Measurements from ENCODE around the gene RHNO1. TPM values are rescaled to one million over a fixed set of nuclear protein-coding genes. Genes with fewer than 3 reads are reported as not detected.
A peak's percentile ranks its signal among the peaks of the same experiment; 100 is the strongest.

Gene RHNO1
- total RNA-seq, 1 experiment from 2014 or later: 42.0 TPM

DNA sequence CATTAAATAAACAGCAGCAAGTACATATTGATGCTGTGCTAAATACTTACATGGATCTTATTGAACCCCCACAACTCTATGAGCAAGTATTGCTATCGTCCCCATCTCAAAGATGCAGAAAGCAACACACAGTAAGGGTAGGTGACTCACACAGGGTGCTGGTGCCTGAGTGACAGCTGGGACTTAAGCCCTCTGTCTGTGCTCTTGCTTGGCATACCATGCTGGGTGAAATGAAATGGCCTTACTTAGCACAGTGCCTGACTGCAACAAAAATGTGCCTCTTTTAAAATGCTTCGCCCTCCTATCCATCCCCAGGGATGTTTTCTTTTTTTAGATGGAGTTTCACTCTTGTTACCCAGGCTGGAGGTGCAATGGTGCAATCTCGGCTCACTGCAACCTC lies 21.0 kb upstream of the RHNO1 start:
- Histone ChIP-seq H3K9me3 (ENCODE audit: low read length) (no peaks in the 10 kb centered on the region), H3K4me1 (ENCODE audit: insufficient read depth, low read length) (no peaks in the 10 kb centered on the region), H3K4me2 (ENCODE audit: low read length) (no peak overlapping the region), H2AFZ (ENCODE audit: low read length) (no peak overlapping the region), H3K4me3 (ENCODE audit: low read length) (no peak overlapping the region), H3K9ac (ENCODE audit: low read length) (no peak overlapping the region), H3K9me2 (replicated peaks; ENCODE audit: low read length) (no peaks in the 10 kb centered on the region), H3K27me3 (ENCODE audit: low read length) (no peaks in the 10 kb centered on the region), H3F3A (ENCODE audit: low read length, unreplicated experiment) (no peaks in the 10 kb centered on the region), H4K20me1 (ENCODE audit: low read length) (no peaks in the 10 kb centered on the region), H3K27ac (ENCODE audit: low read length) (no peak overlapping the region), H3K79me2 (ENCODE audit: low read length) (no peaks in the 10 kb centered on the region), H3K36me3 (ENCODE audit: low read depth, low read length) (peaks cover 17% of the 10 kb centered on the region; the same call in 1 of the 2 replicates)
- ATAC-seq (peak; percentile 56), DNase-seq (peak; percentile 19)
- BruUV-seq (replicated peaks): no TSS peak
- ChIA-PET POLR2A (ENCODE audit: unreplicated experiment) (no interaction called here), CTCF (no interaction called here)
- intact Hi-C loops (cut with micrococcal nuclease): no loop called here
- TF ChIP-seq EZH2 (IDR thresholded peaks at IDR 0.05; ENCODE audit: low read length, unreplicated experiment): no peak
- TF ChIP-seq, protein P1, sequence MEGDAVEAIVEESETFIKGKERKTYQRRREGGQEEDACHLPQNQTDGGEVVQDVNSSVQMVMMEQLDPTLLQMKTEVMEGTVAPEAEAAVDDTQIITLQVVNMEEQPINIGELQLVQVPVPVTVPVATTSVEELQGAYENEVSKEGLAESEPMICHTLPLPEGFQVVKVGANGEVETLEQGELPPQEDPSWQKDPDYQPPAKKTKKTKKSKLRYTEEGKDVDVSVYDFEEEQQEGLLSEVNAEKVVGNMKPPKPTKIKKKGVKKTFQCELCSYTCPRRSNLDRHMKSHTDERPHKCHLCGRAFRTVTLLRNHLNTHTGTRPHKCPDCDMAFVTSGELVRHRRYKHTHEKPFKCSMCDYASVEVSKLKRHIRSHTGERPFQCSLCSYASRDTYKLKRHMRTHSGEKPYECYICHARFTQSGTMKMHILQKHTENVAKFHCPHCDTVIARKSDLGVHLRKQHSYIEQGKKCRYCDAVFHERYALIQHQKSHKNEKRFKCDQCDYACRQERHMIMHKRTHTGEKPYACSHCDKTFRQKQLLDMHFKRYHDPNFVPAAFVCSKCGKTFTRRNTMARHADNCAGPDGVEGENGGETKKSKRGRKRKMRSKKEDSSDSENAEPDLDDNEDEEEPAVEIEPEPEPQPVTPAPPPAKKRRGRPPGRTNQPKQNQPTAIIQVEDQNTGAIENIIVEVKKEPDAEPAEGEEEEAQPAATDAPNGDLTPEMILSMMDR (conservative IDR thresholded peaks at IDR 0.05; ENCODE audit: low read depth, low read length): no peak
- TF ChIP-seq EZH2phosphoT487 (IDR thresholded peaks at IDR 0.05; ENCODE audit: borderline replicate concordance, low read length): no peak

DNA sequence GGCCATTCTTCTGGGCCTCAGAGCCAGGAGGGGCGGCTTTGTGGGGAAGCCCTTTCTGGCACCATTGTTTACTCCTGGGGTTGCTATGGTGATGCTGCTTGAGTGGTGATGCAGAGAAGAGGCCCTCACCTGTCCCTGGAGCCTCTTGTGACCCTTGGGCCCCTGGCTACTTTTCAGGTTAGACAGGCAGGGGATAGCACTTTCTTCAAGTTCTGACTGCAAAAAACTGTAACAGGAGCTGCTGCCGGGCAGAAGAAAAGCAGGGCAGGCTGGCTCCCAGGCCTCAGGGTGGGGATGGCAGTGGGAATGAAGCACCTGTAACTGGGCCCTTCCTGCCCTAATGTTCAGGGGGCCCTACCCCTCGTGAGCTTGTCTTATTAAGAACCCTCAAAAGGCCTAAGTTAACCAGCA lies 20.0 kb upstream of the RHNO1 start, which contains the start of gene TEX52:
Gene TEX52, minus strand, starts transcription at position 19 of the 411 bp plus-strand sequence. Its CDS starts 13 bp downstream, at position 6.
- H3K4me1 ChIP-seq (ENCODE audit: insufficient read depth, low read length): no peaks in the 10 kb centered on the region
- no peak within 1 kb of the TSS for H2AFZ ChIP-seq (ENCODE audit: low read length)
- ATAC-seq (no peak), DNase-seq (no peak)
- peaks cover 21% of the 10 kb centered on the region for H3K36me3 ChIP-seq (ENCODE audit: low read depth, low read length)
- H3F3A ChIP-seq (ENCODE audit: low read length, unreplicated experiment): no peaks in the 10 kb centered on the region
- ChIA-PET POLR2A (ENCODE audit: unreplicated experiment) (no interaction called here), CTCF (no interaction called here)
- no peak within 1 kb of the TSS for H3K27ac ChIP-seq (ENCODE audit: low read length)
- no TSS peak for BruUV-seq (replicated peaks)
- no peaks in the 10 kb centered on the region for H3K9me3 ChIP-seq (ENCODE audit: low read length)
- no peak within 1 kb of the TSS for H3K4me2 ChIP-seq (ENCODE audit: low read length)
- intact Hi-C loops (cut with micrococcal nuclease): no loop called here
- H3K27me3 ChIP-seq (ENCODE audit: low read length): no peaks in the 10 kb centered on the region
- no peak within 1 kb of the TSS for H3K4me3 ChIP-seq (ENCODE audit: low read length)
- no peaks in the 10 kb centered on the region for H3K9me2 ChIP-seq (replicated peaks; ENCODE audit: low read length)
- no peak within 1 kb of the TSS for H3K9ac ChIP-seq (ENCODE audit: low read length)
- TF ChIP-seq, protein P1 (conservative IDR thresholded peaks at IDR 0.05; ENCODE audit: low read depth, low read length): no peak
- TF ChIP-seq EZH2phosphoT487 (IDR thresholded peaks at IDR 0.05; ENCODE audit: borderline replicate concordance, low read length): no peak
- no peak for TF ChIP-seq EZH2 (IDR thresholded peaks at IDR 0.05; ENCODE audit: low read length, unreplicated experiment)
- H4K20me1 ChIP-seq (ENCODE audit: low read length): no peaks in the 10 kb centered on the region
- H3K79me2 ChIP-seq (ENCODE audit: low read length): no peaks in the 10 kb centered on the region

DNA sequence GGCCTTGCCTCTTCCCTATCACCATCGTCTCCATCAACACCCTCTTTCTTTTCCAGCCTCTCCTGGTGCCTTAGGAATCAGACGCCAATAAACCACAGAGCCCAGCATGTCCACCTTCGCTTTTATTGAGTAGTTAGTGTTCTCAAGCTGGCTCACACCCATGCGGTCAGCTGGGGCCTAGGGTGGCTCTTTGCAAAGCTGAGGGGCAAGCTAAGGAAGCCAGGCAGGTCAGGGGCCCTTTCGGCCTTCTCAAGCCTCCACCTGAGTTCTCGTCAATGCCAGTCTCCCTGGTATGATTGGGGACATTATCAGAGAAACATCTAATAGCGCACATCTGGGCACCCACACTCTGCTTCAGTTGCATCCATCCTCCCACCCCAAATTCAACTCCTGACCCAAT lies 19.4 kb upstream of the RHNO1 start:
- Histone ChIP-seq H4K20me1 (ENCODE audit: low read length) (no peaks in the 10 kb centered on the region), H3K27me3 (ENCODE audit: low read length) (no peaks in the 10 kb centered on the region), H3K4me3 (ENCODE audit: low read length) (no peak overlapping the region), H3K79me2 (ENCODE audit: low read length) (no peaks in the 10 kb centered on the region), H3K4me1 (ENCODE audit: insufficient read depth, low read length) (no peaks in the 10 kb centered on the region), H2AFZ (ENCODE audit: low read length) (no peak overlapping the region), H3K9ac (ENCODE audit: low read length) (no peak overlapping the region), H3F3A (ENCODE audit: low read length, unreplicated experiment) (no peaks in the 10 kb centered on the region), H3K4me2 (ENCODE audit: low read length) (no peak overlapping the region), H3K36me3 (ENCODE audit: low read depth, low read length) (peaks cover 24% of the 10 kb centered on the region), H3K27ac (ENCODE audit: low read length) (no peak overlapping the region), H3K9me2 (replicated peaks; ENCODE audit: low read length) (no peaks in the 10 kb centered on the region), H3K9me3 (ENCODE audit: low read length) (no peaks in the 10 kb centered on the region)
- intact Hi-C loops (cut with micrococcal nuclease): no loop called here
- TF ChIP-seq EZH2phosphoT487 (IDR thresholded peaks at IDR 0.05; ENCODE audit: borderline replicate concordance, low read length) (no peak), EZH2 (IDR thresholded peaks at IDR 0.05; ENCODE audit: low read length, unreplicated experiment) (no peak)
- TF ChIP-seq, protein P1 (conservative IDR thresholded peaks at IDR 0.05; ENCODE audit: low read depth, low read length): no peak
- ChIA-PET CTCF (no interaction called here), POLR2A (ENCODE audit: unreplicated experiment) (no interaction called here)
- no peak for ATAC-seq
- BruUV-seq (replicated peaks): no TSS peak
- DNase-seq: no peak
